Choroid plexus epithelial cell (primary cell): Measurements from ENCODE around the gene SCAI.
"Not testable (repeated sequence)": the region's sequence is repeated elsewhere in the genome, so short reads cannot be mapped to it uniquely, and the experiment has no call there.

Experiments used
- DNase-seq: peaks from one replicate; pipeline ENCODE4 v3.0.0-alpha.2; 2010; ENCODE audit warnings: low read depth
- H3K4me3 ChIP-seq: 2 replicates; pipeline ENCODE4 v1.5.1; 2011; ENCODE audit warnings: low read depth, mild to moderate bottlenecking, control low read depth, low read length, moderate library complexity
- TF ChIP-seq, protein P1 (sequence below): conservative IDR thresholded peaks from 2 replicates; pipeline ENCODE4 v1.5.1; 2011; ENCODE audit warnings: low read depth, mild to moderate bottlenecking, control low read depth, inconsistent platforms, low read length, moderate library complexity

The SCAI gene

DNA sequence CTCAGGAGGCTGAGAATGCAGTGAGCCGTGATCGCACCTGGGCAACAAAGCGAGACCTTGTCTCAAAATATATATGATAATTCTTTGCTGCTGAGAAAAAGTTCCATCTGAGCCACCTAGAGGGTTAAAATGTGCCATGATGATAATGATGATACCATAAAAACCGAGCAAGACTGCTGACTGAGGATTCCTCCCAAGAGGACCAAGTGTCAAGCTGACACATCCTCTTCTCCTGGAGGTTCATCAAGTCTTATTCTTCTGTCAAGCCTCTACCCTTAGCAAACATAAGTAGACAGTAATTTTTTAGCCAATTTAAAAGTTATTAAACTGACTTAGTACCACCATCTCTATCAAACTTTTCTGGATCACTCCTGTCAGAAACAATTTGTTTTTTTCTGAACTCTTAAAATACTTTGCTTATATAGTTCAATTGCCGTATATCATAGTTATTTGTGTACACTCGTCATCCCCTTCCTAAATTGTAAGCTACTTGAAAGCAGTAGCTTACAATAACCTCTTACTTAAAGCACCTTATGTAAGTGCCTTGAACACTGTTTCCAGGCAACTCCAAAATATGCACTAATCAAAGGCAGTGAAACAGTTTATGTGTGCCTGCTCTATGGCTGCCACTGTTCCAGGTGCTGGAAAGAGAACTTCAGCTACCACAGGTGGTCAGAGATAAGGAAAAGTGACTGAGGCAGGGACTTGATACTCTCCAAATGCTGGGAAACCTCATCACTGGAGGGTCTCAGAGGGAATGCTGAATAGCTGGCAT lies 57.4 kb downstream of the SCAI start:
- TF ChIP-seq, protein P1, sequence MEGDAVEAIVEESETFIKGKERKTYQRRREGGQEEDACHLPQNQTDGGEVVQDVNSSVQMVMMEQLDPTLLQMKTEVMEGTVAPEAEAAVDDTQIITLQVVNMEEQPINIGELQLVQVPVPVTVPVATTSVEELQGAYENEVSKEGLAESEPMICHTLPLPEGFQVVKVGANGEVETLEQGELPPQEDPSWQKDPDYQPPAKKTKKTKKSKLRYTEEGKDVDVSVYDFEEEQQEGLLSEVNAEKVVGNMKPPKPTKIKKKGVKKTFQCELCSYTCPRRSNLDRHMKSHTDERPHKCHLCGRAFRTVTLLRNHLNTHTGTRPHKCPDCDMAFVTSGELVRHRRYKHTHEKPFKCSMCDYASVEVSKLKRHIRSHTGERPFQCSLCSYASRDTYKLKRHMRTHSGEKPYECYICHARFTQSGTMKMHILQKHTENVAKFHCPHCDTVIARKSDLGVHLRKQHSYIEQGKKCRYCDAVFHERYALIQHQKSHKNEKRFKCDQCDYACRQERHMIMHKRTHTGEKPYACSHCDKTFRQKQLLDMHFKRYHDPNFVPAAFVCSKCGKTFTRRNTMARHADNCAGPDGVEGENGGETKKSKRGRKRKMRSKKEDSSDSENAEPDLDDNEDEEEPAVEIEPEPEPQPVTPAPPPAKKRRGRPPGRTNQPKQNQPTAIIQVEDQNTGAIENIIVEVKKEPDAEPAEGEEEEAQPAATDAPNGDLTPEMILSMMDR: no peak
- no peak for DNase-seq
- H3K4me3 ChIP-seq: no peak overlapping the region

- not testable (repeated sequence) for H3K4me3 ChIP-seq, DNase-seq
These were observed 61.1 kb downstream of the SCAI start for GRCh38 chr9:125082197-125082596.

- not testable (repeated sequence) for DNase-seq, H3K4me3 ChIP-seq
These were observed 62.5 kb downstream of the SCAI start for GRCh38 chr9:125080797-125081196.

DNA sequence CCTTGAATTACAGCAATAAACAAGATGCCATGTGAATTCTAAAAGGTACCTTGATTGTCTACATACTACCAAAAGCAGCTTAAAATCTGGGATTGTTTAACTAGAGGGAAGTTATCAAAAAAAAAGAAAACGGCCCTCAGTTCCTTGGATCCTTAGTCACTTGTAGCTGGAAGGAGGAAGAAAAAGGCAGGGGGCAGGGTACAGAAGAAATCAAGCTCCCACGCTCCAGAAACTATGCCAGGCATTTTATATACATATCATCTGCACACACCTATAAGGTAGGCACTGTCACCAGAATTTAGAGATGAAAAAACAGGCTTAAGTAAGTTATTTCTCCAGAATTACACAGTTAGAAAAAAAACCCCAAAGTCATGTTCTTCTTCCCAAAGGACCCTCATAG lies 63.4 kb downstream of the SCAI start:
- no peak for DNase-seq
- TF ChIP-seq, protein P1: no peak
- no peak overlapping the region for H3K4me3 ChIP-seq

GRCh38 chr9:125075997-125076396 lies 67.3 kb downstream of the SCAI start:
- DNase-seq: no peak
- TF ChIP-seq, protein P1: no peak
- H3K4me3 ChIP-seq: no peak overlapping the region

GRCh38 chr9:125074976-125075375 lies 68.4 kb downstream of the SCAI start:
- TF ChIP-seq, protein P1: no peak
- peak; percentile 53 for DNase-seq
- H3K4me3 ChIP-seq: no peak overlapping the region

- DNase-seq: no peak
- H3K4me3 ChIP-seq: no peak overlapping the region
- TF ChIP-seq, protein P1: no peak
These were observed 76.3 kb downstream of the SCAI start for GRCh38 chr9:125066839-125067619.

DNA sequence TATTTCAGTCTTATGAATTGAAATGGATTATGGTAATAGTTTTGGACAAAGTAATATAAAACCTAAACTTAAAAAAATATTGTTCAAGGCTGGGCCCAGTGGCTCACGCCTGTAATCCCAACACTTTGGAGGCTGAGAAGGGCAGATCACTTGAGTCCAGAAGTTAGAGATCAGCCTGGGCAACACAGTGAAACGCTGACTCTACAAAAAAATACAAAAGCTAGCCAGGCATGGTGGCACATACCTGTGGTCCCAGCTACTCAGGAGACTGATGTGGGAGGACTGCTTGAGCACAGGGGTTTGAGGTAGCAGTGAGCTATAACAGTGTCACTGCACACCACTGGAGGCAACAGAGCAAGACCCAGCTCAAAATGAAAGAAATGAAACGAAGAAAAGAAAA lies 81.9 kb downstream of the SCAI start:
- TF ChIP-seq, protein P1: no peak
- H3K4me3 ChIP-seq: no peak overlapping the region
- DNase-seq: no peak
